SK-N-SH (cell line): Measurements from ENCODE around the gene VN1R5. TPM values are rescaled to one million over a fixed set of nuclear protein-coding genes. Genes with fewer than 3 reads are reported as not detected.
A peak's percentile ranks its signal among the peaks of the same experiment; 100 is the strongest.

Experiments used
- CTCF ChIA-PET: fragments of 300-600, 350-600 bp; formaldehyde crosslinking; extraction: SDS; loops from one replicate; lab custom pipeline; 2021; lab: Yijun Ruan, JAX
- POLR2A ChIA-PET: fragments of 350-600 bp; sonication (Branson Sonifier 250); formaldehyde crosslinking; extraction: SDS; loops from one replicate; lab custom pipeline; 2020; ENCODE audit warnings: antibody characterized with exemption, inconsistent platforms; lab: Yijun Ruan, JAX
- DNase-seq: peaks from one replicate; pipeline ENCODE4 v3.0.0; 2012
- H2AFZ ChIP-seq: fragments of 200-600 bp; sonication (generic); 2 replicates; pipeline ENCODE4 v1.8.1; 2016; ENCODE audit warnings: antibody characterized with exemption, mild to moderate bottlenecking, low read depth
- H3F3A ChIP-seq: fragments of 200-600 bp; sonication (generic); replicated peaks from 2 replicates; pipeline ENCODE3; 2016; ENCODE audit warnings: antibody characterized with exemption, mild to moderate bottlenecking; ENCODE audit not compliant: insufficient read depth
- H3K27ac ChIP-seq, 2 experiments: fragments of 200-500 bp in 1 of 2; fragments of 200-600 bp in 1 of 2; sonication (Bioruptor generic) in 1 of 2; sonication (generic), shearing (Covaris generic) in 1 of 2; 2 replicates each; pipeline versions ENCODE4 v1.5.1 to v1.6.1; 2014 to 2016; ENCODE audit warnings: low read depth in 2 of 2, inconsistent platforms in 1 of 2, low read length in 1 of 2, mild to moderate bottlenecking in 1 of 2, mixed read lengths in 1 of 2
- H3K27me3 ChIP-seq: fragments of 200-600 bp; sonication (generic), shearing (Covaris generic); 2 replicates; pipeline ENCODE4 v1.6.1; 2016; ENCODE audit warnings: mixed run types; ENCODE audit not compliant: insufficient read depth
- H3K36me3 ChIP-seq, 2 experiments: fragments of 200-500 bp in 1 of 2; fragments of 200-600 bp in 1 of 2; sonication (Bioruptor generic) in 1 of 2; sonication (generic) in 1 of 2; replicated peaks in 1 of 2; 2 replicates each; pipeline versions ENCODE3 to v1.5.1; 2014 to 2016; ENCODE audit warnings: low read length in 1 of 2, mild to moderate bottlenecking in 1 of 2; ENCODE audit not compliant: insufficient read depth in 2 of 2, control insufficient read depth in 1 of 2
- H3K4me1 ChIP-seq, 2 experiments: fragments of 200-500 bp in 1 of 2; fragments of 200-600 bp in 1 of 2; sonication (Bioruptor generic) in 1 of 2; sonication (generic), shearing (Covaris generic) in 1 of 2; 2 replicates each; pipeline versions ENCODE4 v1.5.1 to v1.6.1; 2014 to 2016; ENCODE audit warnings: low read depth in 1 of 2, low read length in 1 of 2, mixed run types in 1 of 2; ENCODE audit not compliant: insufficient read depth in 2 of 2, control insufficient read depth in 1 of 2
- H3K4me2 ChIP-seq: fragments of 200-600 bp; sonication (generic), shearing (Covaris generic); 2 replicates; pipeline ENCODE4 v1.6.1; 2017; ENCODE audit warnings: mixed run types
- H3K4me3 ChIP-seq, 2 experiments: fragments of 200-500 bp in 1 of 2; fragments of 200-600 bp in 1 of 2; sonication (Bioruptor generic) in 1 of 2; sonication (generic), shearing (Covaris generic) in 1 of 2; 2 replicates each; pipeline versions ENCODE4 v1.5.1 to v1.8.1; 2014 to 2016; ENCODE audit warnings: low read depth in 2 of 2, inconsistent platforms in 1 of 2, low read length in 1 of 2, mild to moderate bottlenecking in 1 of 2, mixed read lengths in 1 of 2, moderate library complexity in 1 of 2
- H3K79me2 ChIP-seq: fragments of 200-600 bp; sonication (generic); 2 replicates; pipeline ENCODE4 v1.8.1; 2017; ENCODE audit warnings: mild to moderate bottlenecking; ENCODE audit not compliant: insufficient read depth
- H3K9ac ChIP-seq: fragments of 200-600 bp; sonication (generic); 2 replicates; pipeline ENCODE4 v1.6.1; 2017; ENCODE audit warnings: mixed run types
- H3K9me2 ChIP-seq: fragments of 200-600 bp; sonication (generic); 2 replicates; pipeline ENCODE4 v1.6.1; 2017; ENCODE audit warnings: mixed run types
- H3K9me3 ChIP-seq: fragments of 200-600 bp; sonication (generic); 2 replicates; pipeline ENCODE4 v1.6.1; 2017; ENCODE audit warnings: mixed run types, mild to moderate bottlenecking, moderate library complexity
- H4K20me1 ChIP-seq: fragments of 200-600 bp; sonication (generic); 2 replicates; pipeline ENCODE4 v1.6.1; 2017; ENCODE audit warnings: mild to moderate bottlenecking, mixed run types; ENCODE audit not compliant: insufficient read depth
- CHD2 ChIP-seq: fragments of 150-350 bp; IDR thresholded peaks from 2 replicates; pipeline ENCODE4 v1.6.1; 2018; ENCODE audit warnings: low read length; ENCODE audit not compliant: partially characterized antibody
- ELF1 ChIP-seq: IDR thresholded peaks from 2 replicates; pipeline ENCODE4 v1.4.0; 2012
- EP300 ChIP-seq, 2 experiments: IDR thresholded peaks; 2 replicates each; pipeline versions ENCODE4 v1.4.0 to v1.6.1; 2012; ENCODE audit warnings: borderline replicate concordance in 1 of 2, low read depth in 1 of 2, low read length in 1 of 2
- EZH2phosphoT487 ChIP-seq: fragments of 200-600 bp; sonication (generic); IDR thresholded peaks from 2 replicates; pipeline ENCODE4 v1.6.1; 2017; ENCODE audit warnings: low read depth, mixed run types, mild to moderate bottlenecking, antibody characterized with exemption, moderate library complexity, borderline replicate concordance
- FOXJ3 ChIP-seq: sonication (generic); formaldehyde crosslinking; IDR thresholded peaks from 2 replicates; pipeline ENCODE4 v1.5.1; 2020; ENCODE audit warnings: mild to moderate bottlenecking, missing genetic modification reagents
- FOXM1 ChIP-seq: IDR thresholded peaks from 2 replicates; pipeline ENCODE4 v1.4.0; 2012; ENCODE audit warnings: low read depth, mild to moderate bottlenecking
- GATA2 ChIP-seq: sonication (generic); formaldehyde crosslinking; IDR thresholded peaks from 2 replicates; pipeline ENCODE4 v1.5.0; 2020; ENCODE audit warnings: mild to moderate bottlenecking, missing genetic modification reagents
- IRF3 ChIP-seq: fragments of 150-350 bp; IDR thresholded peaks from 2 replicates; pipeline ENCODE4 v1.6.1; 2016; ENCODE audit warnings: mild to moderate bottlenecking, low read depth, low read length
- JUND ChIP-seq: IDR thresholded peaks from 2 replicates; pipeline ENCODE4 v1.4.0; 2012
- MAX ChIP-seq: IDR thresholded peaks from 2 replicates; pipeline ENCODE4 v1.4.0; 2012; ENCODE audit warnings: low read depth
- MEF2A ChIP-seq: IDR thresholded peaks from 2 replicates; pipeline ENCODE4 v1.4.0; 2012; ENCODE audit warnings: low read depth, borderline replicate concordance
- NFIC ChIP-seq: IDR thresholded peaks from 2 replicates; pipeline ENCODE4 v1.4.0; 2012; ENCODE audit warnings: borderline replicate concordance
- NRF1 ChIP-seq: IDR thresholded peaks from 2 replicates; pipeline ENCODE4 v1.6.1; 2012; ENCODE audit warnings: low read depth, mild to moderate bottlenecking, low read length
- PBX3 ChIP-seq: IDR thresholded peaks from 2 replicates; pipeline ENCODE4; 2012
- RAD21 ChIP-seq: IDR thresholded peaks from 2 replicates; pipeline ENCODE4 v1.6.1; 2012; ENCODE audit warnings: mild to moderate bottlenecking, low read length
- SIN3A ChIP-seq: IDR thresholded peaks from 2 replicates; pipeline ENCODE4 v1.6.1; 2012; ENCODE audit warnings: low read depth, mild to moderate bottlenecking, low read length, moderate library complexity, borderline replicate concordance
- SMC3 ChIP-seq: IDR thresholded peaks from 2 replicates; pipeline ENCODE4 v1.6.1; 2012; ENCODE audit warnings: low read depth, low read length, improper control_type of control experiment
- TAF1 ChIP-seq: IDR thresholded peaks from 2 replicates; pipeline ENCODE4 v1.6.1; 2012; ENCODE audit warnings: low read depth, mild to moderate bottlenecking, low read length, moderate library complexity, borderline replicate concordance
- TCF12 ChIP-seq: IDR thresholded peaks from 2 replicates; pipeline ENCODE4 v1.4.0; 2012
- USF1 ChIP-seq: IDR thresholded peaks from 2 replicates; pipeline ENCODE4 v1.4.0; 2012; ENCODE audit warnings: low read depth, borderline replicate concordance
- YY1 ChIP-seq: IDR thresholded peaks from 2 replicates; pipeline ENCODE4 v1.4.0; 2012; ENCODE audit warnings: low read depth, mild to moderate bottlenecking
- WGBS: methylation state at CpG from one replicate; pipeline ENCODE4 v1.1.6; 2017; ENCODE audit warnings: low lambda C conversion rate; 5-methylcytosine and 5-hydroxymethylcytosine counted together
- polyA plus RNA-seq, 3 experiments: library from polyadenylated mRNA; depleted of rRNA; stranded (reverse); fragments of >200 nt; gene quantifications; 2 replicates each; pipeline ENCODE4 v1.2.3, GENCODE V29; 2012

The VN1R5 gene
- polyA plus RNA-seq, 1 of the 3 experiments (the other 2 are of a cell fraction): not detected

DNA sequence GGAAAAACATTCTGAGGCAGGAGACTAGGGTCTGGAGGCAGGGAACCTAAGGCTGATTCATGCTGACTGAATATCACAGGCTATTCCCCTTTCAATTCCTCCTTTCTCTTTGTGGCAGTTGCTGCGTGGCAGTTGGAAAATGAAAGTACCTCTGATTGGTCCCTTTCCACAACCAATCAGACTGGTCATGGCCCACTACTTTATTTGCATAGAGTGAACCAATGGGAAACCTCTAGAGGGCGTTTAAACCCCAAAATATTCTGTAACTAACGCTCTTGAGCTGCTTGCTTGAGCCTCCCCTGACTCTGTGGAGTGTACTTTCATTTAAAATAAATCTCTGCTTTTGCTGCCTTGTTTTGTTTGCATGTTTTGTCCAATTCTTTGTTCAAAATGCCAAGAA, 27.7 kb upstream of the VN1R5 start (continued):
- TF ChIP-seq CHD2: no peak
- no peak for TF ChIP-seq FOXJ3 (CRISPR knock-in tag)
- TF ChIP-seq NRF1: no peak
- no peak for TF ChIP-seq SIN3A

DNA sequence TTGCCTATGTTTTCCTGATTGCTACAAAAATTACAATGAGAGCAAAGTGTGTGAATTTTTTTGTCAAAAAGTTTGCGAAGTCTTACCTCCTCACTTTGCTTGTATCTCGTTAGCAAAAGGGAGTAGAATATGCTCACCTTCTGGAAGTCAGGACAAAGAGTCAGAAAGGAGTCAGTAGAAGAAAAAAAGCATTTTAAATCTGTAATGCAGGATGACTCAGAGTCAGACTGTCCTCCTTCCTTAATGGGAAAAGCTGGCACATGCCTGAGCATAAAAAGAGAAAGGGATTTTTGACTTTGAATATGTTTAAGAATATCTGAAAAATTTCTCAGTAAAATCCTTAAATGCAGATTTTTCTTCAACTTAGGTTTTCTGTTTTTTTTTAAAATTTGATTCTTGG, 14.2 kb upstream of the VN1R5 start:
- TF ChIP-seq SMC3 (no peak), GATA2 (CRISPR knock-in tag) (no peak), TCF12 (no peak), TAF1 (no peak), MEF2A (no peak), EZH2phosphoT487 (no peak), FOXM1 (no peak)
- H4K20me1 ChIP-seq: no peaks in the 10 kb centered on the region
- ChIA-PET CTCF (no interaction called here), POLR2A (no interaction called here)
- peak overlapping the region; percentile 29; the same call in 1 of the 2 replicates for H2AFZ ChIP-seq
- H3K9ac ChIP-seq: no peak overlapping the region
- H3K4me1 ChIP-seq: no peaks in the 10 kb centered on the region
- no peak overlapping the region for H3K4me3 ChIP-seq
- no peak overlapping the region for H3K4me2 ChIP-seq
- no peaks in the 10 kb centered on the region for H3K27me3 ChIP-seq
- peaks cover 8% of the 10 kb centered on the region for H3K9me3 ChIP-seq
- H3K36me3 ChIP-seq: no peaks in the 10 kb centered on the region
- no peaks in the 10 kb centered on the region for H3F3A ChIP-seq
- no peaks in the 10 kb centered on the region for H3K79me2 ChIP-seq
- 16% methylated on average over 2 of the region's 2 CpGs for WGBS
- H3K9me2 ChIP-seq: 0 out of 2 replicates have a peak, but pooled peaks cover 2% of the 10 kb centered on the region
- H3K27ac ChIP-seq: no peak overlapping the region
- no peak for DNase-seq

- WGBS: 50% methylated on average over 12 of the region's 12 CpGs
- CTCF ChIA-PET: no interaction called here
- no peak overlapping the region for H3K4me3 ChIP-seq
Measured at GRCh38 chr1:247243524-247244137, 12.2 kb upstream of the VN1R5 start.

More at GRCh38 chr1:247243524-247244137, 12.2 kb upstream of the VN1R5 start:
- Histone ChIP-seq H3K36me3 (no peaks in the 10 kb centered on the region), H3K9me2 (0 out of 2 replicates have a peak, but pooled peaks cover 2% of the 10 kb centered on the region), H4K20me1 (no peaks in the 10 kb centered on the region), H3K27ac (no peak overlapping the region), H3K79me2 (no peaks in the 10 kb centered on the region), H3F3A (no peaks in the 10 kb centered on the region), H3K27me3 (no peaks in the 10 kb centered on the region), H2AFZ (no peak overlapping the region), H3K4me1 (no peaks in the 10 kb centered on the region), H3K4me2 (no peak overlapping the region), H3K9me3 (peaks cover 8% of the 10 kb centered on the region), H3K9ac (no peak overlapping the region)
- DNase-seq: no peak
- POLR2A ChIA-PET: no interaction called here
- no peak for TF ChIP-seq FOXJ3 (CRISPR knock-in tag)
- no peak for TF ChIP-seq MAX
- no peak for TF ChIP-seq YY1
- TF ChIP-seq JUND: no peak
- TF ChIP-seq ELF1: no peak
- no peak for TF ChIP-seq IRF3
- no peak for TF ChIP-seq RAD21
- no peak for TF ChIP-seq SIN3A
- no peak for TF ChIP-seq USF1
- TF ChIP-seq NFIC: no peak
- TF ChIP-seq TAF1: no peak
- no peak for TF ChIP-seq EP300 (IDR thresholded peaks at IDR 0.05; ENCODE audit: borderline replicate concordance in 1 of 2, low read depth in 1 of 2, low read length in 1 of 2)
- TF ChIP-seq PBX3: no peak
- TF ChIP-seq GATA2 (CRISPR knock-in tag): no peak
